GM12872 (cell line): ENCODE data around the gene STT3B.

Source experiments
- TF ChIP-seq, protein P1 (sequence below): IDR thresholded peaks from 3 replicates; pipeline ENCODE4 v1.5.1; 2011; ENCODE audit warnings: low read depth, mild to moderate bottlenecking, low read length, moderate library complexity; ENCODE audit not compliant: insufficient read depth

Gene STT3B

DNA sequence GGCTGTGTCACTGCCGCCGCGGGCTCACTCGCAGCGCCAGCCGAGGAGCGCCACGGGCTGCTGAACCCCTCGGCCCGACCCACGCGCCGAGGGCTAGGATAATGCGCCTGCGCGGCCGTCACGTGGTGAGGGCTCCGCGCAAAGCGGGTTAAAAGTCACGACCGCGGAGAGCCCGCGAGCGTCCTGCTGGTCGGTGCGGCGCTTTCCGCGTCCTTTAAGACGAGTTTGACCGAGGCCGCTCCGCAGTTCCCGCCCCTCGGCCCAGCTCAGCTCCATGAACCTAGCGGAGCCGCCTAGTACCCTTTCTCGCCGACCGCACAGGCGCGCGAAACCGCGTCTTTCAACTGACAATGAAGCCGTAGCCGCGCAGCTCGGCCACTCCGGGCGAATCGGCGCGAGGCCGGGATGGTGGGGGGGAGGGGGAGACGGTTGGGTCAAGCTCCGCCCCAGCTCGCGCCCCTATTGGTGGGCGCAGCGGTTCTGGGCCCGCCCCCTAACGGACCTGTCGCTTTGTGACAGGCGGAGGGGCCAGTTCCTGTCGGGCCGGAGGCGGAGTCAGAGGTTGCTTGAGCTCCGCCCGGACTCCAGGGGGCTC, 636 bp upstream of the STT3B start:
- TF ChIP-seq, protein P1, sequence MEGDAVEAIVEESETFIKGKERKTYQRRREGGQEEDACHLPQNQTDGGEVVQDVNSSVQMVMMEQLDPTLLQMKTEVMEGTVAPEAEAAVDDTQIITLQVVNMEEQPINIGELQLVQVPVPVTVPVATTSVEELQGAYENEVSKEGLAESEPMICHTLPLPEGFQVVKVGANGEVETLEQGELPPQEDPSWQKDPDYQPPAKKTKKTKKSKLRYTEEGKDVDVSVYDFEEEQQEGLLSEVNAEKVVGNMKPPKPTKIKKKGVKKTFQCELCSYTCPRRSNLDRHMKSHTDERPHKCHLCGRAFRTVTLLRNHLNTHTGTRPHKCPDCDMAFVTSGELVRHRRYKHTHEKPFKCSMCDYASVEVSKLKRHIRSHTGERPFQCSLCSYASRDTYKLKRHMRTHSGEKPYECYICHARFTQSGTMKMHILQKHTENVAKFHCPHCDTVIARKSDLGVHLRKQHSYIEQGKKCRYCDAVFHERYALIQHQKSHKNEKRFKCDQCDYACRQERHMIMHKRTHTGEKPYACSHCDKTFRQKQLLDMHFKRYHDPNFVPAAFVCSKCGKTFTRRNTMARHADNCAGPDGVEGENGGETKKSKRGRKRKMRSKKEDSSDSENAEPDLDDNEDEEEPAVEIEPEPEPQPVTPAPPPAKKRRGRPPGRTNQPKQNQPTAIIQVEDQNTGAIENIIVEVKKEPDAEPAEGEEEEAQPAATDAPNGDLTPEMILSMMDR, result no peak

DNA sequence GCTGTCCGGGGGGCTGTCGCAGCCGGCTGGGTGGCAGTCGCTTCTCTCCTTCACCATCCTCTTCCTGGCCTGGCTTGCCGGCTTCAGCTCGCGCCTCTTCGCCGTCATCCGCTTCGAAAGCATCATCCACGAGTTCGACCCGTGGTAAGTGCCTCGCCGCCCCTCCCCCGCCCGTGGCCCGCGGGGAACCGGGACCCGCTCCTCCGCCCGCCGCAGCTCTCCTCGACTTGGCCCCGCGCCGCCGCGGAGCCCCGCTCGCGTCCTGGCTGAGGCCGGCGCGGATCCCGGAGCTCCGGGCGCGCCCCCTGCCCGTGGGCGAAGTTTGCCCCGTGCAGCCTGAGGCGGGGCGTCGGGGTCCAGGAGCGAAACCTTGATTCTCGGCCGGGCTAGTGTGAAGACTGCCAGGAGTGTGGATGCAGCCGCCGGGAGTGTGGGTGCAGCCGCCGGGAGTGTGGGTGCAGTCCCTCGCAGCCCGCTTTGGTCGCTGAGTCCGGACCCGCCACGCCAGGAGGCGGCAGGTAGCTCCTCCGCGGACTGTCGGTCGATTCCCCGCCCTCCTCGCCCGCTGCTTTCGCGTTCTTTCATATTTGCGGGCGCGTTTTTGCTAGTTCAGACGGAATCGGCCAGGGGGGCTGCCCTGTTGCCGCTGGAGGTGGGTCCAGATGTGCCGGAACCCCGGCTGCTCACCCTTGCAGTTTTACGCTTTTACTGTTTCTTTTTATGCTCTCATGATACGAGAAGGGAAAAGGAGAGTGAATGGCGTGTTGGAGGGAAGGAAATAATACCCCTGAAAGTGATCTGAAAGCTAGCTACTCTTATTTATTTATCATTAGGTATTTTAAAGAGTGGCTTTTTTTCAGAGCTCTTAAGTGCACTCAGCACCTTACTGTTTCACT, 692 bp downstream of the STT3B start:
- TF ChIP-seq, protein P1, result no peak

DNA sequence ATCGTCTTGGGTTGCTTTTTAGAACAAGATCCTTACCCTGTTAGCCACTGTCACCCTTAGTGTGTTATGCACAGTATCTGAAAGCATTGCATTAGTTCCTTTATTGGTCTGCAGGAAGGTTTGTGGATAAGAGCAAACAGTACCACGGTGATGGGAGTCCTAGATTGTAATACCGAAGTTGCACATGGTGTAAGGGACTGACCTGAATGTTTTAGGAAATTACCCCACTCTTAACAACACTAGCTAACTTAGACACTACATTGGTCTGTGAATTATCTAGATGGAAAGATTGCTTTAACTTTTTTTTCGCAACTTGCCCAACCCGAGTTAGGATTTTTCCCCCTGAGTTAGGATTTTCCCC, 1.3 kb downstream of the STT3B start:
- TF ChIP-seq, protein P1, result no peak

DNA sequence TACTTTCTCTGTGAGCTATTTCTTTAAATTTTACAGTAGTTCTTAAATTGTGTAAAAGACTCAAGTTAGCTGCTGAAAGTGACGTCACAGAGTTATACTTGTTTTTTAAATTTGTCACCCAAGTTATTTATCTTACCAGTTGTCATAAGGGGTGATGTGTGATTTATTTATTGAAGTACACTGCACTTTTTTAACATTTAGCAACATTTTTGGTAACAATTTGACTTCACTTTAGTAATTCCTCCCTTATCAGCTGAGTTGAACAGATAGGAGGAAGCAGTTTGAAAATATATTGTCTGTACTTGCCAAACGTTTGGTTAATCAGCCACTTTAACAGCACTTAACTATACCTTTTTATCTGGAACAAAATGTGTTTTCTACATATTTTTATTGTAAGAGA, 3.8 kb downstream of the STT3B start:
- TF ChIP-seq, protein P1, result no peak

DNA sequence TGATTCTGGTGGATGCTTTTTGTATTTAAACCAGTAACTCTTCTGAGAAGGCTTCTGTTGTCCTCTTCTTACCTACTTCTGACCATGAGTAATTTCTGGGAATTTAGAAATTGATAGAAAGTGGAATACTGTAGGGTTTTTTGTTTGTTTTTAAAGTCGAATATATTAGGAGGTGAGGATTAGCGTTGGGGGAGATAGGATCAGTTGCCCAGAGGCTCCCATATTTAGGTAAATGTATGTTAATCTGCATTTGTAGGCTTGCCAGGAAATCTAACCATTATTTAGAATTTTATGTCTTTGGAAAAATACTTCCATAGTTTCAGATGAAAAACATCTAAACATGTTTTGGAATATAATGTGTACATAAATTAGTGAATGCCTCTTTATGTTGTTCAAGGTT, 6.1 kb downstream of the STT3B start:
- TF ChIP-seq, protein P1, result no peak

DNA sequence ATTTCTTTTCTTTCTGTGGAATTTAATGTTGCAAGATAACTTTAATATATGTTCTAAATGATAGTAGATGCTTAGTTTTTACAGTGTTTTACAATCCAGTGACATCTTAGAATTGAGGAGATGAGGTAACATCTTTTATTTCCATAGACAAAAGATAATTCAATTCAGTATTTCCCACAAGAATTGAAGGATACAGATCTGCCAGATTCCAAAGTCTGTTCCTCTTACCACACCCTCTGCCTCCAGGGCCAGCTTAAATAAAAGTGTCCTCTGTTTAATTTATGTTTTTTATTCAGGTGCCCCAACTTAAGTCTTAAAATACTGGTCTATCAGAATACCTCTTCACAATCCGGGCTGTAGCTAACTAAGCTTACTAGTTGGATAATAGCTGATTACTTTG, 6.5 kb downstream of the STT3B start:
- TF ChIP-seq, protein P1, result no peak

DNA sequence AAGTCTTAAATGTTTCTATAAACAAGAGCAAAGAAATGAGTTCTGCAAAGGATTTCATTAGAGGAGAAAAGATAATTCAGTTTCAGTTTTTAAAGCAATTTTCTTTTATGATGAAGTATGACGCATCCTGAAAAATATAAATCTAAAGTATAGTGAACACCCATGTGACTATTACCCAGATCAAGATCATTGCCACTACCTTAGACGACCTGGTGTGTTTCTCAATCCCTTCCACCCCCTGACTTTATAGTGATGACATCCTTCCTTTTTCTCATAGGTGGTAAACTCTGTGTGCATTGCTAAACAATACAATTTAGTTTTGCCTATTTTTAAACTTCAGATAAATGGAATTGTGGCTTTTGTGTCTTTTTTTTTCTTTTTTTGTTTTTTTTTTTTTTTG, 8.4 kb downstream of the STT3B start:
- TF ChIP-seq, protein P1, result no peak
